ENCODE results near the gene MICB. TPM values are rescaled to one million over a fixed set of nuclear protein-coding genes. Genes with fewer than 3 reads are reported as not detected.
"Not testable (repeated sequence)": the region's sequence is repeated elsewhere in the genome, so short reads cannot be mapped to it uniquely, and the experiment has no call there.

Gene MICB
- total RNA-seq, result 32.8 and 35.5 TPM in 2 replicates

- Mint-ChIP-seq H3K9me3 (no peaks in the 10 kb centered on the region), H3K27ac (peak within 1 kb of the TSS; percentile 89), H3K27me3 (no peaks in the 10 kb centered on the region), H3K36me3 (ENCODE audit: low read depth) (peaks cover 11% of the 10 kb centered on the region), H3K4me1 (peaks cover 56% of the 10 kb centered on the region), H3K4me3 (peak within 1 kb of the TSS; percentile 93)
- DNase-seq, result peak; percentile 95
- intact Hi-C loops (cut with micrococcal nuclease), result loop anchor here (1.0 to 10.0 kb wide), 4 partner anchors 96 to 813 kb away; partner anchors contain the start of genes HSPA1B, MICA and PPP1R18
Measured at GRCh38 chr6:31497531-31498476, at the start of gene MICB. TSS of gene MICB (plus strand) at chr6:31498145. CDS start at chr6:31498194, 49 bp downstream.

GRCh38 chr6:31450751-31451150 is 47.2 kb upstream of the MICB start:
- Mint-ChIP-seq H3K27me3 (peaks cover 42% of the 10 kb centered on the region), H3K4me1 (no peaks in the 10 kb centered on the region)
- intact Hi-C loops (cut with micrococcal nuclease), result no loop called here

GRCh38 chr6:31452859-31453258 is 45.1 kb upstream of the MICB start:
- intact Hi-C loops (cut with micrococcal nuclease), result no loop called here
- peaks cover 49% of the 10 kb centered on the region for H3K27me3 Mint-ChIP-seq
- no peaks in the 10 kb centered on the region for H3K36me3 Mint-ChIP-seq (ENCODE audit: low read depth)
- no peaks in the 10 kb centered on the region for H3K9me3 Mint-ChIP-seq
- H3K27ac Mint-ChIP-seq, result no peak overlapping the region
- no peaks in the 10 kb centered on the region for H3K4me1 Mint-ChIP-seq
- no peak overlapping the region for H3K4me3 Mint-ChIP-seq
- DNase-seq, result no peak

More at GRCh38 chr6:31450751-31451150, 47.2 kb upstream of the MICB start:
- H3K9me3 Mint-ChIP-seq, result no peaks in the 10 kb centered on the region
- no peaks in the 10 kb centered on the region for H3K36me3 Mint-ChIP-seq (ENCODE audit: low read depth)
- no peak overlapping the region for H3K4me3 Mint-ChIP-seq
- no peak for DNase-seq
- no peak overlapping the region for H3K27ac Mint-ChIP-seq

- H3K4me3 Mint-ChIP-seq, result no peak overlapping the region
- intact Hi-C loops (cut with micrococcal nuclease), result no loop called here
- H3K9me3 Mint-ChIP-seq, result no peaks in the 10 kb centered on the region
- peaks cover 49% of the 10 kb centered on the region for H3K27me3 Mint-ChIP-seq
- no peaks in the 10 kb centered on the region for H3K4me1 Mint-ChIP-seq
- no peak for DNase-seq
- no peak overlapping the region for H3K27ac Mint-ChIP-seq
- no peaks in the 10 kb centered on the region for H3K36me3 Mint-ChIP-seq (ENCODE audit: low read depth)
Measured at GRCh38 chr6:31453259-31453658, 44.7 kb upstream of the MICB start.

- Mint-ChIP-seq H3K27me3 (peaks cover 16% of the 10 kb centered on the region), H3K4me1 (peaks cover 21% of the 10 kb centered on the region), H3K36me3 (ENCODE audit: low read depth) (peaks cover 21% of the 10 kb centered on the region)
- H3K4me3 Mint-ChIP-seq; intact Hi-C loops (cut with micrococcal nuclease); H3K9me3 Mint-ChIP-seq; H3K27ac Mint-ChIP-seq: not testable (repeated sequence)
- DNase-seq, result peak; percentile 45
Measured at GRCh38 chr6:31459864-31460263, 38.1 kb upstream of the MICB start.

GRCh38 chr6:31460361-31461025 is 37.5 kb upstream of the MICB start:
- intact Hi-C loops (cut with micrococcal nuclease), result no loop called here

GRCh38 chr6:31462026-31462963 is 35.6 kb upstream of the MICB start:
- peaks cover 42% of the 10 kb centered on the region for H3K36me3 Mint-ChIP-seq (ENCODE audit: low read depth)

More at GRCh38 chr6:31460361-31461025, 37.5 kb upstream of the MICB start:
- peak; percentile 53 for DNase-seq
- Mint-ChIP-seq H3K27me3 (peaks cover 16% of the 10 kb centered on the region), H3K4me1 (peaks cover 27% of the 10 kb centered on the region), H3K36me3 (ENCODE audit: low read depth) (peaks cover 27% of the 10 kb centered on the region), H3K4me3 (no peak overlapping the region), H3K27ac (no peak overlapping the region), H3K9me3 (no peaks in the 10 kb centered on the region)

GRCh38 chr6:31462964-31463870 is 34.7 kb upstream of the MICB start:
- Mint-ChIP-seq H3K9me3 (no peaks in the 10 kb centered on the region), H3K36me3 (ENCODE audit: low read depth) (peaks cover 49% of the 10 kb centered on the region), H3K27ac (peak overlapping the region; percentile 94), H3K4me3 (peak overlapping the region; percentile 99), H3K4me1 (peaks cover 50% of the 10 kb centered on the region), H3K27me3 (peaks cover 5% of the 10 kb centered on the region)
- DNase-seq, result peak; percentile 98
- intact Hi-C loops (cut with micrococcal nuclease), result no loop called here

More at GRCh38 chr6:31462026-31462963, 35.6 kb upstream of the MICB start:
- peaks cover 10% of the 10 kb centered on the region for H3K27me3 Mint-ChIP-seq
- H3K4me3 Mint-ChIP-seq, result peak overlapping the region; percentile 99
- H3K9me3 Mint-ChIP-seq, result no peaks in the 10 kb centered on the region
- peak overlapping the region; percentile 94 for H3K27ac Mint-ChIP-seq
- peaks cover 44% of the 10 kb centered on the region for H3K4me1 Mint-ChIP-seq
- intact Hi-C loops (cut with micrococcal nuclease), result no loop called here
- DNase-seq, result no peak

GRCh38 chr6:31464252-31465184 is 33.4 kb upstream of the MICB start:
- Mint-ChIP-seq H3K4me1 (peaks cover 57% of the 10 kb centered on the region), H3K27ac (peak overlapping the region; percentile 94), H3K9me3 (no peaks in the 10 kb centered on the region), H3K36me3 (ENCODE audit: low read depth) (peaks cover 49% of the 10 kb centered on the region), H3K4me3 (peak overlapping the region; percentile 99), H3K27me3 (peaks cover 2% of the 10 kb centered on the region)
- intact Hi-C loops (cut with micrococcal nuclease), result no loop called here
- DNase-seq, result peak; percentile 66

- Mint-ChIP-seq H3K27ac (peak overlapping the region; percentile 74), H3K4me1 (peaks cover 62% of the 10 kb centered on the region), H3K36me3 (ENCODE audit: low read depth) (peaks cover 54% of the 10 kb centered on the region), H3K4me3 (peak overlapping the region; percentile 99), H3K27me3 (no peaks in the 10 kb centered on the region), H3K9me3 (no peaks in the 10 kb centered on the region)
- DNase-seq, result peak; percentile 67
- intact Hi-C loops (cut with micrococcal nuclease), result no loop called here
Measured at GRCh38 chr6:31465185-31465536, 32.8 kb upstream of the MICB start.

GRCh38 chr6:31465718-31466117 is 32.2 kb upstream of the MICB start:
- H3K27me3 Mint-ChIP-seq, result no peaks in the 10 kb centered on the region
- peak overlapping the region; percentile 99 for H3K4me3 Mint-ChIP-seq
- H3K27ac Mint-ChIP-seq, result peak overlapping the region; percentile 74
- intact Hi-C loops (cut with micrococcal nuclease), result no loop called here
- H3K36me3 Mint-ChIP-seq (ENCODE audit: low read depth), result peaks cover 59% of the 10 kb centered on the region
- peak; percentile 79 for DNase-seq
- no peaks in the 10 kb centered on the region for H3K9me3 Mint-ChIP-seq
- peaks cover 67% of the 10 kb centered on the region for H3K4me1 Mint-ChIP-seq

- Mint-ChIP-seq H3K9me3 (no peaks in the 10 kb centered on the region), H3K27ac (peak overlapping the region; percentile 56), H3K4me3 (peak overlapping the region; percentile 99), H3K4me1 (peaks cover 74% of the 10 kb centered on the region), H3K27me3 (no peaks in the 10 kb centered on the region), H3K36me3 (ENCODE audit: low read depth) (peaks cover 62% of the 10 kb centered on the region)
- DNase-seq, result peak; percentile 55
- intact Hi-C loops (cut with micrococcal nuclease), result no loop called here
Measured at GRCh38 chr6:31466466-31466865, 31.5 kb upstream of the MICB start.
